GM21619 (cell line): ENCODE results near the gene SRRM2.

ENCODE experiments used
- ATAC-seq: cut with Tn5 transposase; IDR thresholded peaks from one replicate; pipeline ENCODE4 v1.9.1; 2021; ENCODE audit not compliant: unreplicated experiment

The SRRM2 gene

DNA sequence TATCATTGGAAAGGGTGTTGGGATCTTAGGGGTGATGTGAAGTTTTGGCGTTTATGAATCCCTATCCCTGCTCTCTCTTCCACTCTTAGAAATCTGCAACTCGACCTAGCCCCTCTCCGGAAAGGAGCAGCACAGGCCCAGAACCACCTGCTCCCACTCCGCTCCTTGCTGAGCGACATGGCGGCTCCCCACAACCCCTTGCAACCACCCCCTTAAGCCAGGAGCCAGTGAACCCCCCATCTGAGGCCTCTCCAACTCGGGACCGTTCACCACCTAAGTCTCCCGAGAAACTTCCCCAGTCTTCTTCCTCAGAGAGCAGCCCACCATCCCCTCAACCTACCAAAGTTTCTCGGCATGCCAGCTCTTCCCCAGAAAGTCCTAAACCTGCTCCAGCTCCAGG, 9.0 kb downstream of the SRRM2 start:
- no peak for ATAC-seq

DNA sequence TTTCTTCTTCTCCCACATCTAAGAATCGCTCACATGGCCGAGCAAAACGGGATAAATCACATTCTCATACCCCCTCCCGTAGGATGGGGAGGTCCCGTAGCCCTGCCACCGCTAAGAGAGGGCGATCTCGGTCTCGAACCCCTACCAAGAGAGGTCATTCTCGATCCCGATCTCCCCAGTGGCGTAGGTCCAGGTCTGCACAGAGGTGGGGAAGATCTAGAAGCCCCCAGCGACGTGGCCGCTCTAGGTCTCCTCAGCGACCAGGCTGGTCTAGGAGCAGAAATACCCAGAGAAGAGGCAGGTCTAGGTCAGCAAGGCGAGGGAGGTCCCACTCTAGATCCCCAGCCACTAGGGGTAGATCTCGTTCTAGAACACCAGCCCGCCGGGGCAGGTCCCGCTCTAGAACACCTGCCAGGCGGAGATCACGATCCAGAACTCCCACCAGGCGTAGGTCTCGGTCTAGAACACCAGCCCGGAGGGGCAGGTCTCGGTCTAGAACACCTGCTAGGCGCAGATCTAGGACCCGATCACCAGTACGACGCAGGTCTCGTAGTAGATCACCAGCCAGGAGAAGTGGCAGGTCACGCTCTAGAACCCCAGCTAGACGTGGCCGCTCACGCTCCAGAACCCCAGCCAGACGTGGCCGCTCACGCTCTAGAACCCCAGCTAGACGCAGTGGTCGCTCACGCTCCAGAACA, 9.6 kb downstream of the SRRM2 start:
- no peak for ATAC-seq

DNA sequence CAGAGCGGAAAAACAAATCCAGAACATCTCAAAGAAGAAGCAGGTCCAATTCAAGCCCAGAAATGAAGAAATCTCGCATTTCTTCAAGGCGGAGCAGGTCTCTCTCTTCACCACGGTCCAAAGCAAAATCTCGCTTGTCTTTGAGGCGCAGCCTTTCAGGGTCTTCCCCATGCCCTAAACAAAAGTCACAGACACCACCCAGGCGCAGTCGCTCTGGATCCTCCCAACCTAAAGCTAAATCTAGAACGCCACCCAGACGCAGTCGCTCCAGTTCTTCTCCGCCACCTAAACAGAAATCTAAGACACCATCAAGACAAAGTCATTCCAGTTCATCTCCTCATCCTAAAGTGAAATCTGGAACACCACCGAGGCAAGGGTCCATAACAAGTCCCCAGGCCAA, 10.3 kb downstream of the SRRM2 start:
- no peak for ATAC-seq

DNA sequence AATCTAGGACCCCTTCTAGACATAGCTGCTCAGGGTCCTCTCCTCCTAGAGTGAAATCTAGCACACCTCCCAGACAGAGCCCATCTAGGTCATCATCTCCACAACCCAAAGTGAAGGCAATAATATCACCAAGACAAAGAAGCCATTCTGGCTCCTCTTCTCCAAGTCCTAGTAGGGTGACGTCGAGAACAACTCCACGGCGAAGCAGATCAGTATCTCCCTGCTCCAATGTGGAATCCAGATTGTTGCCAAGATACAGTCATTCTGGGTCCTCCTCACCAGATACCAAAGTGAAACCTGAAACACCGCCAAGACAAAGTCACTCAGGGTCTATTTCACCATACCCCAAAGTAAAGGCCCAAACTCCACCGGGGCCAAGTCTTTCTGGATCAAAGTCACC, 10.7 kb downstream of the SRRM2 start:
- no peak for ATAC-seq

DNA sequence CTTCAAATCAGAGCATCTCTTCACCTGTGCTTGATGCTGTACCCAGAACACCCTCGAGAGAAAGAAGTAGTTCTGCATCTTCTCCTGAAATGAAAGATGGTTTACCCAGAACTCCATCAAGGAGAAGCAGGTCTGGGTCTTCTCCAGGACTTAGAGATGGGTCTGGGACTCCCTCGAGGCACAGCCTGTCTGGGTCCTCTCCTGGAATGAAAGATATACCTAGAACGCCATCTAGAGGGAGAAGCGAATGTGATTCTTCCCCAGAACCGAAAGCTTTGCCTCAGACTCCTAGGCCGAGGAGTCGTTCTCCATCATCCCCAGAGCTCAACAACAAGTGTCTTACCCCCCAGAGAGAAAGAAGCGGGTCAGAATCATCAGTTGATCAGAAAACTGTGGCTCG, 12.3 kb downstream of the SRRM2 start:
- ATAC-seq = no peak

DNA sequence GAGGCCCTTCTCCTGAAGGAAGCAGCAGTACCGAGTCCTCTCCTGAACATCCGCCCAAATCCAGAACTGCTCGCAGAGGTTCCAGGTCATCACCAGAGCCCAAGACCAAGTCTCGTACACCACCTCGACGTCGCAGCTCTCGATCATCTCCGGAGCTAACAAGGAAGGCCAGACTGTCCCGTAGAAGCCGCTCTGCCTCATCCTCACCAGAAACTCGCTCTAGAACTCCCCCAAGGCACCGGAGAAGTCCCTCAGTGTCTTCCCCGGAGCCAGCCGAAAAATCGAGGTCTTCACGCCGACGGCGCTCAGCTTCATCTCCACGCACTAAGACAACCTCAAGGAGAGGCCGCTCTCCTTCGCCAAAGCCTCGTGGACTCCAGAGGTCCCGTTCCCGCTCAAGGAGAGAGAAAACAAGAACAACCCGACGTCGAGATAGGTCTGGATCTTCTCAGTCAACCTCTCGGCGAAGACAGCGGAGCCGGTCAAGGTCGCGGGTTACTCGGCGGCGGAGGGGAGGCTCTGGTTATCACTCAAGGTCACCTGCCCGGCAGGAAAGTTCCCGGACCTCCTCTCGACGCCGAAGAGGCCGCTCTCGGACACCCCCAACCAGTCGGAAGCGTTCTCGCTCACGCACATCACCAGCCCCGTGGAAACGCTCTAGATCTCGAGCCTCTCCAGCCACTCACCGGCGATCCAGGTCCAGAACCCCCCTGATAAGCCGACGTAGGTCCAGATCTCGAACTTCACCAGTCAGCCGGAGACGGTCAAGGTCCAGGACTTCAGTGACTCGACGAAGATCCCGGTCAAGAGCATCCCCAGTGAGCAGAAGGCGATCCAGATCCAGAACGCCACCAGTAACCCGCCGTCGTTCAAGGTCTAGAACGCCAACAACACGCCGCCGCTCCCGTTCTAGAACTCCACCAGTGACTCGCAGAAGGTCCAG, 13.3 kb downstream of the SRRM2 start:
- ATAC-seq = no peak

DNA sequence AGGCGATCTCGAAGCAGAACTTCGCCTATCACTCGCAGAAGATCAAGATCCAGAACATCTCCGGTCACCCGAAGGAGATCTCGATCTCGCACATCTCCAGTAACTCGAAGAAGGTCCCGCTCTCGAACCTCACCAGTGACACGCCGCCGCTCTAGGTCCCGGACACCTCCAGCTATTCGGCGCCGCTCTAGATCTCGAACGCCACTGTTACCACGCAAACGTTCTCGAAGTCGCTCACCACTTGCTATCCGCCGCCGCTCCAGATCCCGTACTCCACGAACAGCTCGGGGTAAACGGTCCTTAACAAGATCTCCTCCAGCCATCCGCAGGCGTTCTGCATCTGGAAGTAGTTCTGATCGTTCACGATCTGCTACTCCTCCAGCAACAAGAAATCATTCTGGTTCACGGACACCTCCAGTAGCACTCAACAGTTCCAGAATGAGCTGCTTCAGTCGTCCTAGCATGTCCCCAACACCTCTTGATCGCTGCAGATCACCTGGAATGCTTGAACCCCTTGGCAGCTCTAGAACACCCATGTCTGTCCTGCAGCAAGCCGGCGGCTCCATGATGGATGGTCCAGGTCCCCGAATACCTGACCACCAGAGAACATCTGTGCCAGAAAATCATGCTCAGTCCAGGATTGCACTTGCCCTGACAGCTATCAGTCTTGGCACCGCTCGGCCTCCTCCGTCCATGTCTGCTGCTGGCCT, 14.1 kb downstream of the SRRM2 start:
- no peak for ATAC-seq

DNA sequence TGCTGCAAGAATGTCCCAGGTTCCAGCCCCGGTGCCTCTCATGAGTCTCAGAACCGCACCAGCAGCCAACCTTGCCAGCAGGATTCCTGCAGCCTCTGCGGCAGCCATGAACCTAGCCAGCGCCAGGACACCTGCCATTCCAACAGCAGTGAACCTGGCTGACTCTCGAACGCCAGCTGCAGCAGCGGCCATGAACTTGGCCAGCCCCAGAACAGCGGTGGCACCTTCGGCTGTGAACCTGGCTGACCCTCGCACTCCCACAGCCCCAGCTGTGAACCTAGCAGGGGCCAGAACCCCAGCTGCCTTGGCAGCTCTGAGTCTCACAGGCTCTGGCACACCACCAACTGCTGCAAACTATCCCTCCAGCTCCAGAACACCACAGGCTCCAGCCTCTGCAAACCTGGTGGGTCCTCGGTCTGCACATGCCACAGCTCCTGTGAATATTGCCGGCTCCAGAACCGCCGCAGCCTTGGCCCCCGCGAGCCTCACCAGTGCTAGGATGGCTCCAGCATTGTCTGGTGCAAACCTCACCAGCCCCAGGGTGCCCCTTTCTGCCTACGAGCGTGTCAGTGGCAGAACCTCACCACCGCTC, 14.8 kb downstream of the SRRM2 start:
- no peak for ATAC-seq

DNA sequence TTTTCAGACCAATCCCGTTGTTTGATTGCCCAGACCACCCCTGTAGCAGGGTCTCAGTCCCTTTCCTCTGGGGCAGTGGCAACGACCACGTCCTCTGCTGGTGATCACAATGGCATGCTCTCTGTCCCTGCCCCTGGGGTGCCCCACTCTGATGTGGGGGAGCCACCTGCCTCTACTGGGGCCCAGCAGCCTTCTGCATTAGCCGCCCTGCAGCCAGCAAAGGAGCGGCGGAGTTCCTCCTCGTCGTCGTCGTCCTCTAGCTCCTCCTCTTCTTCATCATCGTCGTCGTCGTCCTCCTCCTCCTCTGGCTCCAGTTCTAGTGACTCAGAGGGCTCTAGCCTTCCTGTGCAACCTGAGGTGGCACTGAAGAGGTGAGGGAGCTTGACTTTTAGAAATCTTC, 15.5 kb downstream of the SRRM2 start:
- no peak for ATAC-seq

DNA sequence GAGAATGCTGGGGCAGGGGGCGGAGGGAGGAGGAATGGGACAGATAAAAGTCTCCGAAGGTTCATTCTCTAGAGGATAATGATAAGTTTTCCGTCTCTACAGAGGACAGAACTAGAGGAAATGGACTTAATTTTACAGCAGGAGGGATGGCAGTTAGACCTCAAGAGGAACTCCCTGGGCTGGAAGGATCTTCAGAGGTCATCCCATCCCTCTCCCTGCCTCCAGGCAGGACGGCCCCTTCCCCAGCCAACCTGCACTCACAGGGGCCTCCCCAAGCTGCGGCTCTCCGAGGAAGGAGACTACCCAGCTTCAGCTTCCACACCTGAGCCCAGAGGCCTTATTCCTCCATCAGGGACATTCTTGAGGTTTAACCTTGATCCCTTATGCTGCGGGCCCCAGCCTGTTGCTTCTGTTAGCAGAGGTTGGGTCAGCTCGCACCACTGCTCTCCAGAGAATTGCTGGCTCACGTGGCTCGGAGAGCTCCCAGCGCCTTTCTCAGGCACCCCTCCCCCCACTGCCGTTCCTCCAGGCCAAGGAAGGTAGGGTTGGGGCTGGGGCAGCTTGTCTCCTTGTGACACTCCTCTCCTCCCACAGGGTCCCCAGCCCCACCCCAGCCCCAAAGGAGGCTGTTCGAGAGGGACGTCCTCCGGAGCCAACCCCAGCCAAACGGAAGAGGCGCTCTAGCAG, 16.1 kb downstream of the SRRM2 start:
- ATAC-seq = no peak

DNA sequence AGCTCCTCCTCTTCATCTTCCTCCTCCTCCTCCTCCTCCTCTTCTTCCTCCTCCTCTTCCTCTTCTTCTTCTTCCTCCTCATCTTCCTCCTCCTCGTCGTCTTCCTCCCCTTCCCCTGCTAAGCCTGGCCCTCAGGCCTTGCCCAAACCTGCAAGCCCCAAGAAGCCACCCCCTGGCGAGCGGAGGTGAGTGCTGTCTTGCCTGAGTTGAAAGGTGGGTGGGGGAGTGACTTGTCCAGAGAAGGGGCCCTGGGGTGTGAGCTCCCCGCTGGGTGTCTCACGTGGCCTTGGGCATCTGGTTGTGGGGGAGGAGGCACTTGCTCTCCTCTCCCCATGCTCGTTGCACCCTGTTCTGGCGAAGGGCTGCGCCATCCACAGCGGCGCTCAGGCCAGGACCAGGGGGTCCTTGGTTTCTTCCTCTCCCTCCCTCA, 16.7 kb downstream of the SRRM2 start:
- no peak for ATAC-seq

DNA sequence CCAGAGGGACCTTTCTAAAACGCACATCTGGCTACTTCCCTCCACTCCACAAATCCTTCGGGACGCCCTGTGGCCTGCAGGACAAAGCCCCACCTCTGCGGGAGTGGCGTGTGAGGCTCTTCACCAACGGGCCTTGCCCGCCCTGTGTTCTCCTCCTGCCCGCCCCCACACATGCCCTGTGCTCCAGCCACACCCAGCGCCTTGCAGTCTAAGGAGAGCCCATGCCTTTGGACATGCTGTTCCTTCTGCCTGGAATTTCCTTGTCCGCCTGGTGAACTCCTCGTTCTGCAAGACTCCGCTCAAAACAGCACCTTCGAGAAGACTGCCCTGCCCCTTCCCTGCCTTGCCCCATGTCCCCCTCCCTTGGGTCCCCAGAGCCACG, 17.2 kb downstream of the SRRM2 start:
- no peak for ATAC-seq

DNA sequence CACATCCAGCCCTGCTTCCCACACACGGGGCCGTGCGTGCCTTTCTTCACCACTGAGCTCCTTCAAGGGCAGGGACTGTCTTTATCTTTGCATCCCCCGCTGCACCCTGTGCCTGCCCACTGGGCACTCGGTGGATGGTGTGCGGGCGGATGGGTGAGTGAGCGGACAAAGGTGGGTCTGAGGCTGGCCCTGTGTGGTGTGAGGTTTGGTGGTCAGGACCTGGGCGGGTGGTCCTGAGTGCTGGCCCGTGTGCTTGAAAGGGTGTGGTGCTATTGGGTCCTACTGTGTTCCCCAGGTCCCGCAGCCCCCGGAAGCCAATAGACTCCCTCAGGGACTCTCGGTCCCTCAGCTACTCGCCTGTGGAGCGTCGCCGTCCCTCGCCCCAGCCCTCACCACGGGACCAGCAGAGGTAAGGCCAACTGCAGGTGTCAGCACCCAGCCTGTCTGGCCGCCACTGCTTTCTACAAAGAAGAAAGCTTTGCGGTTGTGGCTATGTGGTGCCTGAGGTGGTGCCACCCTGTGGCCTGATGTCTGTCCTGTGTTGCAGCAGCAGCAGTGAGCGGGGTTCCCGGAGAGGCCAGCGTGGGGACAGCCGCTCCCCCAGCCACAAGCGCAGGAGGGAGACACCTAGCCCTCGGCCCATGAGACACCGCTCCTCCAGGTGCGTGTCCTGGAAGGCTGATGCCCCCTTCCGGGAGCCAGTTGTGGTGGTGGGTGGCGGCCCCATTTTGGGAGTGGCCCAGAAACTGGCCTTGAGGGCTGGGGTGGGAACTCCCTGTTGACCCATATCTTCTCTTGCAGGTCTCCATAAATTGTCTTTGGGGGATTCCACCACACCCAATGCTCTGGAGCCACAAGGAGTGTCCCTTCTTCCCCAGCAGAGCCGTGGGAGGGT, 17.9 kb downstream of the SRRM2 start:
- no peak for ATAC-seq

DNA sequence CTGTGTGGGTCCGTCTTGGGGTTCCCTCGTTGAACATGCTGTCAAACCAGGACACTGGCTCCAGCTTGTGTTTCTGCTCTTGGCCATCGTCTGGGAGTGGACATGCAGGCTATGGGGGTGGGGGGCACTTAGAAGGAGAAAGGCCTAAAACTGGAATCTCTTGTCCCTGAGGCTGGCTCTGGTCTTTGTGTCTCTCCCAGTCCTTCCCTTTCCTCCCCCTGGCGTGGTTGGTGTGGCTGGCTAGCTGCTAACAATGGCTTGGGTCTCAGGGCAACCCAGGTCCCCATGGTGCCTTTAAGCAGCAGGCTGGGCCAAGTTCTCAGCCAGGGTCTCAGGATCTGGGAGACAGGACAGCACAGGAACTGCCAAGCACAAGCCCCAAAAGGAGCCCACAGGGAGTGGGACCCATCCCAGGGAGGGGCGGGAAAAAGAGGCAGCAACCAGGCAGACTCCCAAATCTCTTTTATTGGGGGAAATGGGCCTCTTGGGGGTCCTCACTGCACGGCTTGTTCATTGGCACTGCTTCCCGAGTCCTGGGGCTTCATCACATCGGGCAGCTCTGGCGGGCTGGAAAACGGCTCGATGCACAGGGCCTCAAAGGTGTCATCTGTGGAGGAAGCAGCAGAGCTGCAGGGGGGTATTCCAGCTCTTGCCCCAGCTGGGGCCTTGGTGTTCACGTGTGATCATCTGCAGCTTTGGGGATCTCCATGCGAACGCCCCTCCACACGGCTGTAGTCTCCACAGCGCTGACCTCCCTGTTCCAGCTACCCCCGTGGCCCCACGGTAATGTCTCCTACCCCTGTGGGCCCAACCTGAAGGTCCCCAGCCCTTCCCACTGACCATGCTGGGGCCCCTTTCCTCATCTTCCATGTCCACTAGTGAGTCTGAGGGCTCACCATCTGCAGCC, 19.3 kb downstream of the SRRM2 start:
- ATAC-seq = no peak

DNA sequence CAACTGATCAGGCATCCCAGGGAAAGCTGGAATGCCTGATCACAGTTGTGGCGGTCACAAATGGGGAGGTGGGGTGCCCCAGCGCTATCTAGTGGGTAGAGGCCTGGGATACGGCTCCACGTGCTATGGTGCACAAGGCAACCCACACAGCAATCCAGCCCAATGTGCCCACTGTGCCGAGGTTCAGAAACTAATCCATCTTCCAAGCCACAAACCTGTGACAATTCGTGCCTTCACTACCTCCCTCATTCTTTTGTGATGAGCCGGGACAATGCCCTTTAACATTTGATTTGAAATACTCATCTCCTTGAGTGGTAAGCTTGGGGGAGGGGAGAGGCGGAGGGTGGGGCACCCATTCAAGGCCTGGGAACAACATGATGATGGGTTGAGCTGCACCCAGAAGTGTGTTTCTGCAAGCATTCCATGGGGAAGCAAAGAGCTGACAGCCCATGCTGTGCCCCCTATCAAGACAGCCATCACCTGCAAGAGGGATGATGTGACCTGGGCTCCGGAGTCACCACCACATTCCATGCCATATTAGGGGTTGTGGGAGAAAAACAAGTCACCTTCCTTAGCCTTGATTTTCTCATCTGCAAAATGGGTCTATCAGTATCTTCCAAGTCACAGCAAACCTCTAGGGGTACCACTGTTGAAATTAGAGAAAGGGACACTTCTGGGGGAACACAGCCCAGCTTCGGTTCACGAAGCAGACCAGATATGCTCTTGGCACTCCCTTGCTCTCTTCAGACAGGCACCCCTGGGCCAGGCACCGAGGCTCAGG, 20.9 kb downstream of the SRRM2 start:
- no peak for ATAC-seq

DNA sequence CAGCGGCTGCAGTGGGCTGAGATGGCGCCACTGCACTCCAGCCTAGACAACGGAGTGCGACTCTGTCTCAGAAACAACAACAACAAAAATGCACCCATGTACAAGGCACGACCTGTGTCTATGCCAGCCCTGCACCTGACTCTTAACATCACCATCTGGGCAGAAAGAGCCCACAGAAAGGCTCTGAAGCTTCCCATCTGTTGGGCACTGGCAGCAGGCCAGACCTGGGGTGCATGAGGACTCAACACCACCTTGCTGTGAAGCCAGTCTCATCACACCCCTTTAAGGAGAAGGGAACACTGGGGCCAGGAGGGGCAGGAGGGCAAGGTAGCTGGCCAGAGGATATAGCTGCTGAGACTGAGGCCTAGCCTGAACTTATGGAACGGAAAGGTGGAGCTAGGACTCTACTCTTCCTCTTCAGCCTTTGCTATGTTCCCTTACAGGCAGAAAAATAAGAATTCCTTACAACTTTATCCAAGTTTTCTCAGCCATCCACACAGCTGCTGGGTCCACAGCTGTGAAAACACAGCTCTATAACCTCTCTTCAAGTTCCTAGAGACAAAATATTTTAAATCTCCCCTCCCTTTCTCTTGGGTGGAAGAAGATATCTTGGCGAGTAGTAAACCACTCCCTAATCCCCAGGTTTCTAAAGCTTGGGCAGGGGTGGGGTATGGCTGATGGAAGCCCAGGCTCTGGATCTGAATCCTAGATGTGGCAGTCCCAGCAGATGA, 21.9 kb downstream of the SRRM2 start:
- ATAC-seq = no peak

DNA sequence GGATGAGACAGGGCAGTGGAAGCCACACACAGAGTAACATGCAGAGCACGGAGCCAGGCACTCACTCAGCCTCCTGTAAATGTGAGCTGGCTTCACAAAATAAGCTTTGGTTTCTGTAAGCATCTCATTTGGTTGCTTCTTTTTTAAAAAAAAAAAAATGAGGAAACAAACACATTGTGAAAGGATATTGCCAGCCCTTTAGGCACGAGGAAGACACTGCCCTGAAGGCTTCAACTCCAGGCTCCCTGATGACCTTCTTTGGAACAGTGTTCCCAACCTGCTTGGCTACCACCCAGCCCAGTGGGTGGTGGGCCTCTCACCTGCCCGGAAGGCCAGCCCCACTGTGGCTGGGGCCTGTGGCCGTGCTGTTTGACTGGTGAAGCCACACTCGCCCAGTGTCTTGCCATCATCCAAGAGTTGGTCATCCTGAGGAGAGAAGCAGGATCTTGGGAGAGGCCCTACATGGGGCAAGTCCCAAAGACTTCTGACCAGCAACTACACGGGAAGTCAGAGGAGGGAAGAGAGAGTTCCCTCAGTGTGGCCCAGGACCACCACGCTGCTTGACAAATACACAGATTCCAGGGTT, 22.8 kb downstream of the SRRM2 start:
- ATAC-seq = no peak
